H1 (cell line): ENCODE measurements around the gene ATXN7L3. TPM values are rescaled to one million over a fixed set of nuclear protein-coding genes. Genes with fewer than 3 reads are reported as not detected.
A peak's percentile ranks its signal among the peaks of the same experiment; 100 is the strongest.

Source experiments
- BRCA1 ChIP-seq: IDR thresholded peaks from 2 replicates; pipeline ENCODE4 v1.6.1; 2012; ENCODE audit warnings: low read depth, low read length, improper control_type of control experiment
- CREB1 ChIP-seq: IDR thresholded peaks from 2 replicates; pipeline ENCODE4 v1.6.1; 2012; ENCODE audit warnings: inconsistent platforms
- EGR1 ChIP-seq: IDR thresholded peaks from 2 replicates; pipeline ENCODE4 v1.6.1; 2011; ENCODE audit warnings: low read depth, low read length, borderline replicate concordance
- SP2 ChIP-seq: IDR thresholded peaks from 2 replicates; pipeline ENCODE4 v1.6.1; 2012; ENCODE audit warnings: mild to moderate bottlenecking, low read length, inconsistent platforms
- TCF12 ChIP-seq: IDR thresholded peaks from 2 replicates; pipeline ENCODE4 v1.6.1; 2011; ENCODE audit warnings: low read depth, mild to moderate bottlenecking, low read length
- YY1 ChIP-seq: IDR thresholded peaks from 2 replicates; pipeline ENCODE4 v1.6.1; 2011; ENCODE audit warnings: low read depth, mild to moderate bottlenecking, low read length
- polyA plus RNA-seq, 7 experiments: library from polyadenylated mRNA; depleted of rRNA in 3 of 7; stranded (reverse) in 5 of 7; unstranded in 2 of 7; fragments of >200 nt in 5 of 7; fragments of 200-250 nt in 2 of 7; gene quantifications; 1 replicate in 5 of 7; 2 replicates in 1 of 7; 4 replicates in 1 of 7; pipeline versions ENCODE4 v1.2.1 to v1.2.3, GENCODE V29; 2011 to 2013; ENCODE audit warnings: missing spikeins in 2 of 7, mixed read lengths in 2 of 7
- total RNA-seq: library from RNA; stranded (reverse); fragmentation: NEBNext Ultra II Directional; extraction: Animal tissue kit (Norgen Biotek cat#: 25700); gene quantifications from 2 replicates; pipeline ENCODE4 v1.2.1, GENCODE V29; 2021
- TF ChIP-seq, protein P1 (sequence below): fragments of 300-600 bp; sonication (generic); IDR thresholded peaks from 2 replicates; pipeline ENCODE4 v1.7.1; 2012; ENCODE audit warnings: low read length, moderate library complexity, mild to moderate bottlenecking, inconsistent platforms; ENCODE audit not compliant: insufficient replicate concordance
- TF ChIP-seq, protein P2 (sequence below): IDR thresholded peaks from 2 replicates; pipeline ENCODE4 v1.6.1; 2012; ENCODE audit warnings: inconsistent platforms

The ATXN7L3 gene
- total and polyA plus RNA-seq, 2 of the 8 experiments (the other 6 are each of a cell fraction or from before 2014, with no cell fraction given), result 53.7 to 103 TPM

DNA sequence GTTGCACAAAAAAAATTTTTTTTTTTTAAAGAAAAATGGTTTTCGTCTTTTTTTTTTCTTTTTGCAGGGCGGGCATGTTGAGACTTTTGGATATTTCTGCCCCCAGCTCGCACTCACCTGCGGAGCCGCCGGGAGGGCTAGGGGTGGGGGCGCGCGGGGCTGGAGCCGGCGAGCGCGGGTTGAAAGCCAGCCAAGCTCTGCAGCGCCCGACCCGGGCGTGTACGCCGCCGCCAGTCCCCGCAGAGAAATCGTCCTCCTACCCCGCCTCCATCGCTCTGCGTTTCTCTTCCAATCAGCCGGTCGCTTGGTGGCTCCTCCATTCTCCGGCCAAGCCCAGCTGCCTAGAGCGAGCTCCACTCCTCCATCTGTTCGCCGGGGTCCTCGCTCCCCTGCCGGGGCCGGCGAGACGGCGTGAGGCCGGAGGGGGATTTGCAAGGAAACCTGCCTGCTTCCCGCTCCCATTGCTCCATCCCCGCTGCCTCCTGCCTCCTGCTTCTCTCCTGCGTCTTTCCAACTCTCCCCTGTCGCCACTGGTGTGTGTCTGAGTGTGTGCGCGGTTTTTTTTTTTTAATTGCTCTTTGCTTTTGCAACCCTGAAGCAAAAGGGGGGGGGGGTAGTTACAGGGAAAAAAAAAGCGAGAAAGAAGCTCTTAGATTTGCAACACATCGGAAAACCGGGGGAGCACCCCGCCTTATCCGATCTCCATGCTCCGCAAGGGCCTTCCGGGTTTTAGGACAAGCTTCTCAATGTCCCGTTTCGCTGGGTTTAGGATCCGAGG lies 21.6 kb upstream of the ATXN7L3 start (continued):
- TF ChIP-seq, protein P1, sequence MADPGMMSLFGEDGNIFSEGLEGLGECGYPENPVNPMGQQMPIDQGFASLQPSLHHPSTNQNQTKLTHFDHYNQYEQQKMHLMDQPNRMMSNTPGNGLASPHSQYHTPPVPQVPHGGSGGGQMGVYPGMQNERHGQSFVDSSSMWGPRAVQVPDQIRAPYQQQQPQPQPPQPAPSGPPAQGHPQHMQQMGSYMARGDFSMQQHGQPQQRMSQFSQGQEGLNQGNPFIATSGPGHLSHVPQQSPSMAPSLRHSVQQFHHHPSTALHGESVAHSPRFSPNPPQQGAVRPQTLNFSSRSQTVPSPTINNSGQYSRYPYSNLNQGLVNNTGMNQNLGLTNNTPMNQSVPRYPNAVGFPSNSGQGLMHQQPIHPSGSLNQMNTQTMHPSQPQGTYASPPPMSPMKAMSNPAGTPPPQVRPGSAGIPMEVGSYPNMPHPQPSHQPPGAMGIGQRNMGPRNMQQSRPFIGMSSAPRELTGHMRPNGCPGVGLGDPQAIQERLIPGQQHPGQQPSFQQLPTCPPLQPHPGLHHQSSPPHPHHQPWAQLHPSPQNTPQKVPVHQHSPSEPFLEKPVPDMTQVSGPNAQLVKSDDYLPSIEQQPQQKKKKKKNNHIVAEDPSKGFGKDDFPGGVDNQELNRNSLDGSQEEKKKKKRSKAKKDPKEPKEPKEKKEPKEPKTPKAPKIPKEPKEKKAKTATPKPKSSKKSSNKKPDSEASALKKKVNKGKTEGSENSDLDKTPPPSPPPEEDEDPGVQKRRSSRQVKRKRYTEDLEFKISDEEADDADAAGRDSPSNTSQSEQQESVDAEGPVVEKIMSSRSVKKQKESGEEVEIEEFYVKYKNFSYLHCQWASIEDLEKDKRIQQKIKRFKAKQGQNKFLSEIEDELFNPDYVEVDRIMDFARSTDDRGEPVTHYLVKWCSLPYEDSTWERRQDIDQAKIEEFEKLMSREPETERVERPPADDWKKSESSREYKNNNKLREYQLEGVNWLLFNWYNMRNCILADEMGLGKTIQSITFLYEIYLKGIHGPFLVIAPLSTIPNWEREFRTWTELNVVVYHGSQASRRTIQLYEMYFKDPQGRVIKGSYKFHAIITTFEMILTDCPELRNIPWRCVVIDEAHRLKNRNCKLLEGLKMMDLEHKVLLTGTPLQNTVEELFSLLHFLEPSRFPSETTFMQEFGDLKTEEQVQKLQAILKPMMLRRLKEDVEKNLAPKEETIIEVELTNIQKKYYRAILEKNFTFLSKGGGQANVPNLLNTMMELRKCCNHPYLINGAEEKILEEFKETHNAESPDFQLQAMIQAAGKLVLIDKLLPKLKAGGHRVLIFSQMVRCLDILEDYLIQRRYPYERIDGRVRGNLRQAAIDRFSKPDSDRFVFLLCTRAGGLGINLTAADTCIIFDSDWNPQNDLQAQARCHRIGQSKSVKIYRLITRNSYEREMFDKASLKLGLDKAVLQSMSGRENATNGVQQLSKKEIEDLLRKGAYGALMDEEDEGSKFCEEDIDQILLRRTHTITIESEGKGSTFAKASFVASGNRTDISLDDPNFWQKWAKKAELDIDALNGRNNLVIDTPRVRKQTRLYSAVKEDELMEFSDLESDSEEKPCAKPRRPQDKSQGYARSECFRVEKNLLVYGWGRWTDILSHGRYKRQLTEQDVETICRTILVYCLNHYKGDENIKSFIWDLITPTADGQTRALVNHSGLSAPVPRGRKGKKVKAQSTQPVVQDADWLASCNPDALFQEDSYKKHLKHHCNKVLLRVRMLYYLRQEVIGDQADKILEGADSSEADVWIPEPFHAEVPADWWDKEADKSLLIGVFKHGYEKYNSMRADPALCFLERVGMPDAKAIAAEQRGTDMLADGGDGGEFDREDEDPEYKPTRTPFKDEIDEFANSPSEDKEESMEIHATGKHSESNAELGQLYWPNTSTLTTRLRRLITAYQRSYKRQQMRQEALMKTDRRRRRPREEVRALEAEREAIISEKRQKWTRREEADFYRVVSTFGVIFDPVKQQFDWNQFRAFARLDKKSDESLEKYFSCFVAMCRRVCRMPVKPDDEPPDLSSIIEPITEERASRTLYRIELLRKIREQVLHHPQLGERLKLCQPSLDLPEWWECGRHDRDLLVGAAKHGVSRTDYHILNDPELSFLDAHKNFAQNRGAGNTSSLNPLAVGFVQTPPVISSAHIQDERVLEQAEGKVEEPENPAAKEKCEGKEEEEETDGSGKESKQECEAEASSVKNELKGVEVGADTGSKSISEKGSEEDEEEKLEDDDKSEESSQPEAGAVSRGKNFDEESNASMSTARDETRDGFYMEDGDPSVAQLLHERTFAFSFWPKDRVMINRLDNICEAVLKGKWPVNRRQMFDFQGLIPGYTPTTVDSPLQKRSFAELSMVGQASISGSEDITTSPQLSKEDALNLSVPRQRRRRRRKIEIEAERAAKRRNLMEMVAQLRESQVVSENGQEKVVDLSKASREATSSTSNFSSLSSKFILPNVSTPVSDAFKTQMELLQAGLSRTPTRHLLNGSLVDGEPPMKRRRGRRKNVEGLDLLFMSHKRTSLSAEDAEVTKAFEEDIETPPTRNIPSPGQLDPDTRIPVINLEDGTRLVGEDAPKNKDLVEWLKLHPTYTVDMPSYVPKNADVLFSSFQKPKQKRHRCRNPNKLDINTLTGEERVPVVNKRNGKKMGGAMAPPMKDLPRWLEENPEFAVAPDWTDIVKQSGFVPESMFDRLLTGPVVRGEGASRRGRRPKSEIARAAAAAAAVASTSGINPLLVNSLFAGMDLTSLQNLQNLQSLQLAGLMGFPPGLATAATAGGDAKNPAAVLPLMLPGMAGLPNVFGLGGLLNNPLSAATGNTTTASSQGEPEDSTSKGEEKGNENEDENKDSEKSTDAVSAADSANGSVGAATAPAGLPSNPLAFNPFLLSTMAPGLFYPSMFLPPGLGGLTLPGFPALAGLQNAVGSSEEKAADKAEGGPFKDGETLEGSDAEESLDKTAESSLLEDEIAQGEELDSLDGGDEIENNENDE, result no peak
- TF ChIP-seq EGR1 (no peak), TCF12 (no peak), BRCA1 (no peak), YY1 (peak; percentile 50; the same call in 1 of the 2 replicates), CREB1 (no peak), SP2 (no peak)
- TF ChIP-seq, protein P2, sequence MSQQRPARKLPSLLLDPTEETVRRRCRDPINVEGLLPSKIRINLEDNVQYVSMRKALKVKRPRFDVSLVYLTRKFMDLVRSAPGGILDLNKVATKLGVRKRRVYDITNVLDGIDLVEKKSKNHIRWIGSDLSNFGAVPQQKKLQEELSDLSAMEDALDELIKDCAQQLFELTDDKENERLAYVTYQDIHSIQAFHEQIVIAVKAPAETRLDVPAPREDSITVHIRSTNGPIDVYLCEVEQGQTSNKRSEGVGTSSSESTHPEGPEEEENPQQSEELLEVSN, result no peak
